GM18508 (cell line): Measurements from ENCODE around the gene SORCS3.

ENCODE experiments used
- ATAC-seq: cut with Tn5 transposase; IDR thresholded peaks from one replicate; pipeline ENCODE4 v1.9.1; 2021; ENCODE audit warnings: moderate number of reproducible peaks; ENCODE audit not compliant: insufficient read depth, unreplicated experiment

SORCS3 gene

GRCh38 chr10:105206616-105207015, 565.5 kb downstream of the SORCS3 start:
- no peak for ATAC-seq

- ATAC-seq: no peak
These were observed 566.4 kb downstream of the SORCS3 start for GRCh38 chr10:105207476-105207995.

- no peak for ATAC-seq
These were observed 569.5 kb downstream of the SORCS3 start for GRCh38 chr10:105210546-105210945.

- no peak for ATAC-seq
These were observed 596.6 kb downstream of the SORCS3 start for GRCh38 chr10:105237685-105238084.

GRCh38 chr10:105239311-105240219, 598.5 kb downstream of the SORCS3 start:
- no peak for ATAC-seq

- ATAC-seq: no peak
These were observed 600.2 kb downstream of the SORCS3 start for GRCh38 chr10:105241254-105241653.

- no peak for ATAC-seq
These were observed 602.3 kb downstream of the SORCS3 start for GRCh38 chr10:105243381-105243780.

- ATAC-seq: no peak
These were observed 602.7 kb downstream of the SORCS3 start for GRCh38 chr10:105243825-105244224.

GRCh38 chr10:105247831-105248499, 606.9 kb downstream of the SORCS3 start:
- no peak for ATAC-seq

GRCh38 chr10:105252911-105253310, 611.8 kb downstream of the SORCS3 start:
- no peak for ATAC-seq

GRCh38 chr10:105253515-105254212, 612.6 kb downstream of the SORCS3 start:
- ATAC-seq: no peak

GRCh38 chr10:105258036-105258673, 617.1 kb downstream of the SORCS3 start:
- ATAC-seq: no peak

GRCh38 chr10:105258674-105259065, 617.6 kb downstream of the SORCS3 start:
- no peak for ATAC-seq

- ATAC-seq: no peak
These were observed 618.1 kb downstream of the SORCS3 start for GRCh38 chr10:105259201-105259600.

- no peak for ATAC-seq
These were observed 621.6 kb downstream of the SORCS3 start for GRCh38 chr10:105262666-105263065.

GRCh38 chr10:105266966-105267539, 626.0 kb downstream of the SORCS3 start:
- no peak for ATAC-seq

GRCh38 chr10:105268961-105269360, 627.9 kb downstream of the SORCS3 start:
- no peak for ATAC-seq

- no peak for ATAC-seq
These were observed 628.6 kb downstream of the SORCS3 start for GRCh38 chr10:105269689-105270088.

GRCh38 chr10:105274556-105275070, 633.5 kb downstream of the SORCS3 start:
- ATAC-seq: no peak

- ATAC-seq: no peak
These were observed 637.3 kb downstream of the SORCS3 start for GRCh38 chr10:105278439-105278838.
